ENCODE measurements around the gene LGALS3BP. TPM values are rescaled to one million over a fixed set of nuclear protein-coding genes. Genes with fewer than 3 reads are reported as not detected.
"Not testable (repeated sequence)": the region's sequence is repeated elsewhere in the genome, so short reads cannot be mapped to it uniquely, and the experiment has no call there.

LGALS3BP gene
- total and polyA plus RNA-seq, 2 of the 4 experiments (the other 2 are of a cell fraction): 33.7 to 273 TPM

- H3K23ac ChIP-seq (ENCODE audit: low read depth, low read length); dilution Hi-C loops (cut with HindIII; ENCODE audit: low sequenced_read_pairs, unreplicated experiment); H3K4me2 ChIP-seq (ENCODE audit: low read depth, low read length); H2BK20ac ChIP-seq (ENCODE audit: low read depth, low read length); H3K36me3 ChIP-seq (ENCODE audit: control insufficient read depth, insufficient read depth, low read length); H4K20me1 ChIP-seq (ENCODE audit: insufficient read depth, low read length); H4K91ac ChIP-seq (ENCODE audit: insufficient read depth, low read depth, low read length); H3K9me3 ChIP-seq (ENCODE audit: control insufficient read depth, insufficient read depth, low read length); POLR2A ChIA-PET (ENCODE audit: unreplicated experiment); H2BK15ac ChIP-seq (ENCODE audit: low read depth, low read length); H3K14ac ChIP-seq (replicated peaks; ENCODE audit: low read depth, low read length); H3K9ac ChIP-seq (ENCODE audit: low read depth, low read length); H4K8ac ChIP-seq (ENCODE audit: low read depth in 2 of 2, low read length in 2 of 2); H2AFZ ChIP-seq (replicated peaks; ENCODE audit: low read length, poor library complexity); H2BK120ac ChIP-seq (ENCODE audit: low read depth, low read length); H4K5ac ChIP-seq (ENCODE audit: low read depth, low read length); H3K4me3 ChIP-seq (ENCODE audit: insufficient read depth, low read depth, low read length); H2BK5ac ChIP-seq (ENCODE audit: low read depth, low read length, poor library complexity, severe bottlenecking); H3K18ac ChIP-seq (ENCODE audit: low read depth, low read length); H3K27ac ChIP-seq (ENCODE audit: insufficient read depth, low read length); H3K27me3 ChIP-seq (ENCODE audit: control insufficient read depth, insufficient read depth, low read length); H3K56ac ChIP-seq (ENCODE audit: extremely low read depth, insufficient read depth, low read length); H3K4ac ChIP-seq (ENCODE audit: low read depth, low read length); H2AK9ac ChIP-seq (replicated peaks; ENCODE audit: low read depth, low read length, poor library complexity); DNase-seq; H2AK5ac ChIP-seq (ENCODE audit: low read depth, low read length); intact Hi-C loops (cut with micrococcal nuclease); ATAC-seq (ENCODE audit: low read depth); CTCF ChIA-PET; BruUV-seq (replicated peaks): not testable (repeated sequence)
- peaks cover 10% of the 10 kb centered on the region for H3K9me1 ChIP-seq (ENCODE audit: insufficient read depth, low read length)
- H3K79me1 ChIP-seq (ENCODE audit: low read depth in 1 of 2, low read length in 2 of 2): peaks cover 0 to 21% of the 10 kb centered on the region in 2 experiments; a peak in 1 of 4 replicates
- 100% methylated on average over 2 of the region's 2 CpGs; no CpG with 5 or more reads in 1 of the 2 experiments for WGBS, 2 experiments (ENCODE audit: extremely low coverage in 2 of 2, insufficient read length in 1 of 2)
- peaks cover 23% of the 10 kb centered on the region for H3K4me1 ChIP-seq (ENCODE audit: control insufficient read depth, insufficient read depth, low read length)
- in situ Hi-C loops (cut with MboI; ENCODE audit: low sequenced_read_pairs): loop anchor here (5.0 kb wide), 1 partner anchor 60 kb away; no protein-coding TSS in a partner anchor
Observed at GRCh38 chr17:79021929-79022328, 42.2 kb upstream of the LGALS3BP start.
